Motor neuron (in vitro differentiated cells): ENCODE results near the gene BHLHE23. TPM values are rescaled to one million over a fixed set of nuclear protein-coding genes. Genes with fewer than 3 reads are reported as not detected.

Experiments
- ATAC-seq, 8 experiments: fragments of 200-7000 bp; cut with Tn5 transposase; replicated peaks in 6 of 8; 2 replicates each; pipeline ENCODE4 v1.8.0; 2021; ENCODE audit warnings: mild to moderate bottlenecking in 8 of 8, moderate library complexity in 8 of 8
- H3K27ac ChIP-seq, 2 donors: fragments of 250-450 bp; sonication (Bioruptor Pico); 2 replicates each; pipeline ENCODE4 v1.9.0; 2021; ENCODE audit warnings: antibody characterized with exemption in 2 of 2, mild to moderate bottlenecking in 2 of 2, moderate library complexity in 1 of 2
- H3K4me1 ChIP-seq, 2 donors: fragments of 250-450 bp; sonication (Bioruptor Pico); replicated peaks in 1 of 2; 2 replicates each; pipeline ENCODE4 v1.6.1; 2021; ENCODE audit warnings: antibody characterized with exemption in 2 of 2, mild to moderate bottlenecking in 2 of 2, moderate library complexity in 1 of 2
- H3K4me3 ChIP-seq, 5 donors: fragments of 250-450 bp; sonication (Bioruptor Pico); 2 replicates each; pipeline ENCODE4 v1.9.0; 2021; ENCODE audit warnings: antibody characterized with exemption in 5 of 5, mild to moderate bottlenecking in 5 of 5, moderate library complexity in 4 of 5
- whole genome bisulfite sequencing, 10 experiments: fragments of 450-650 bp; shearing (Covaris generic); methylation state at CpG; one replicate each; pipeline ENCODE4 v1.0.0; 2022; 5-methylcytosine and 5-hydroxymethylcytosine counted together
- in situ Hi-C, 9 experiments: fragments of 400-800 bp; cut with MboI; loops; one replicate each; pipeline ENCODE4 v1.15.0; 2021; ENCODE audit warnings: low sequenced_read_pairs in 9 of 9, low pct_unique_long_range_greater_than_20kb in 2 of 9; ENCODE audit not compliant: unreplicated experiment in 9 of 9
- total RNA-seq, 8 experiments: library from RNA; unstranded; fragments of 300-600 nt; gene quantifications; 2 replicates each; pipeline versions ENCODE4 v1.2.3 to v1.2.4, GENCODE V29; 2022

Gene BHLHE23
- total RNA-seq, 8 experiments from 2014 or later, result 0.21 to 0.52 (median 0.22) TPM; not detected in 5

DNA sequence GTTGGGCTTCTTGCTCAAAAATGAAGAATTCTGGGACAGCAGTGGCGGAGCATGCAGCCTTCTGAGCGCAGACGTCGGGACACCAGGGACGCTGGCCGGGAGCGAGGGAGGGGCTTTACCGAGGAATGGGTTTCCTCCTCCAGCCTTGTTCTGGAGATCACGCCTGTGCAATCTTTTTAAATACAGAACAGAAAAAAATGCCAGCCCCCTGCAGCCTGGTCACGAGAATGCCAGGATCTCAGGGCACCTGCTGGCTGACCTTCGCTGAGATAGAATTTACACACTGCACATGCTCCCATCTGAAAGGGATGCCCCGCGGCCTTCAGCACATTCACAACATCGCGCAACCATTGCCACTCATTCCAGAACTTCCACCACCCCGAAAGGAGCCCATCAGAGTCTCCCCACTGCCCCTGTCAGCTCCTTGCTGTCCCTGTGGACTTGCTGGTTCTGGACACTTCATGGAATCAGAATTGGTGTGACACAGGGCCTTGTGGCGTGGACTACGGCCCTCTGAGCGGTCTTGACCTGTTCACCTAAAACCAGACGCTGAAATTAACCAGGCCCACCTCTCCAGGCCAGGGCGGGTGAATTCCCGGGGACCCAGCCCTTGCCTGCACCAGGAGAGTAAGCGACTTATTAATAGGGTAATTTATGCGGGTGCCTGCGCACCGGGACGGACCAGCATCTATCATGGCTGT, 20.6 kb upstream of the BHLHE23 start:
- 43 to 100% (median 64%) methylated on average over 1 to 16 of the region's 27 CpGs; no CpG with 5 or more reads in 2 of the 10 experiments for WGBS, 10 experiments
- H3K4me3 ChIP-seq, result no peak overlapping the region
- peaks cover 35 to 67% of the 10 kb centered on the region in 2 donors for H3K4me1 ChIP-seq
- H3K27ac ChIP-seq, result no peak overlapping the region
- in situ Hi-C loops, result no loop called here
- peak in 1 of 8 experiments; percentile 53 for ATAC-seq

DNA sequence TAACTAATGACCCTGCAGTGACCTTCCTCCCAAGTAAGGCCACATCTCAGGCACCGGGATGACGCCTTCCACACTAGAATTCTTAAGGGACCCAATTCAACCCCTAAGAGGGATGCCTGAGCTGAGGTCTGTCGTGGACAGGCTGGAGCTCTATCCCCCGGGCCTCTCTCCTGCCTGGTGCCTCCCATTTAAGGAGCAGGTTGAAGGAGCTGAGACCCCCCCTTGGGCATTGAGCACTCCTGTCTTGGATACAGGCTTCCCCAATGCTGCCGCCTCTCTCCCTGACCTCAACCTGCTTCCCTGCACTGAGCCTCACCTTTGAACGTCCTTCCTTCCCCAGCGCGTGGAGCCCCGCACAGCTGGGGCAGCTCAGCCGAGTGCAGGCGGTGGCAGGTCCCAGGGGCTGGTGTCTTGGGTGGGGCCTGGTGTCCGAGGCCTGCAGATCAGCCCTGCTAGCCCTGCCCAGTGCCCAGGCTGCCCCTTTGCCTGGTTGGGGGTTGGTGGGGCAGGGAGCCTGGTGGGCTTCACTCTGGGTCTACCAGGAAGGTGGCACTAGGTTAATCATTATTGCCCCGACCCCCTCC, 19.9 kb upstream of the BHLHE23 start:
- WGBS, 10 experiments, result 20 to 100% (median 80%) methylated on average over 1 to 5 of the region's 13 CpGs; no CpG with 5 or more reads in 3 of the 10 experiments
- Histone ChIP-seq H3K27ac (no peak overlapping the region), H3K4me1 (peaks cover 35 to 70% of the 10 kb centered on the region in 2 donors), H3K4me3 (no peak overlapping the region)
- no peak for ATAC-seq
- in situ Hi-C loops, result no loop called here

DNA sequence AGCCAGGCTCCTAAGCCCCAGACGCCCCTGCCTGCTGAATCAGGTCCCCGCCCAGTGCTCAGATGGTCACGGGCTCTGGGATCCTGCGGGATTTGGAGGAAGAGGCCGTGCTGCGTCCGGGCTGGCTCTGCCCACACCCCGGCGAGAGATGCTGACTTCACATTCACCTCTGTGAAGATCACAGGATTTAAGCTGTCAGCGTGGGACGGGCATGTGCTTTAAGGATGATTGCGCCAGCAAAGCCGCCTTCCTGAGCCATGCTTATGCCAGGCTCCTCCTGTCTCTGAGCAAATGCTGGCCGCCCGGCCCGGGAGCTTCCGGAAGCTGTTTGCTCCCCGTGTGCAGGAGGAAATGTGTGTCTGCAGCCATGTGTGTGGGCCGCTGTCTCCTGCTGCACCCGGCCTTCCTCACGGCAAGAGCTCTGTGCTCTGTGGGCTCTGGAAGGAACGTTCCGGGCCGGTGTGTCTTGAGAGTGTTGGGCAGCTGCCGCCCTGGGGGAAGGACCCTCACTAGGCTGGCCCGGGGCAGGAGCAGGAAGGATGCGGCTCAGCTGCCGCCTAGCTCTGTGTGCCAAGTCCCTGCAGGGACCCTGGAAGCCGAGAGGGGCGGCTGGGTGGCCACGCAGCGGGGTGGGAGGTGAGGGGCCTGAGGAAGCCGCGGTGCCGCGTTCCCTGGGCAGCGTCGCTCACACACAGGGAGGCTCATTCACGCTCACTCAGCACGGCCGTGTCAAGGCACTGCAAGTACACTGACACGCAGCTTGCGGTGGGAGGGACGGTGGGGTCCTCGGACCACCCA, 19.0 kb upstream of the BHLHE23 start:
- peaks cover 35 to 71% of the 10 kb centered on the region in 2 donors for H3K4me1 ChIP-seq
- H3K4me3 ChIP-seq, result no peak overlapping the region
- ATAC-seq, result peak in 4 of 8 experiments; percentile 4 to 89 (median 86)
- WGBS, 10 experiments, result 0 to 53% (median 4%) methylated on average over 2 to 7 of the region's 45 CpGs; no CpG with 5 or more reads in 6 of the 10 experiments
- in situ Hi-C loops, result no loop called here
- H3K27ac ChIP-seq, result no peak overlapping the region

DNA sequence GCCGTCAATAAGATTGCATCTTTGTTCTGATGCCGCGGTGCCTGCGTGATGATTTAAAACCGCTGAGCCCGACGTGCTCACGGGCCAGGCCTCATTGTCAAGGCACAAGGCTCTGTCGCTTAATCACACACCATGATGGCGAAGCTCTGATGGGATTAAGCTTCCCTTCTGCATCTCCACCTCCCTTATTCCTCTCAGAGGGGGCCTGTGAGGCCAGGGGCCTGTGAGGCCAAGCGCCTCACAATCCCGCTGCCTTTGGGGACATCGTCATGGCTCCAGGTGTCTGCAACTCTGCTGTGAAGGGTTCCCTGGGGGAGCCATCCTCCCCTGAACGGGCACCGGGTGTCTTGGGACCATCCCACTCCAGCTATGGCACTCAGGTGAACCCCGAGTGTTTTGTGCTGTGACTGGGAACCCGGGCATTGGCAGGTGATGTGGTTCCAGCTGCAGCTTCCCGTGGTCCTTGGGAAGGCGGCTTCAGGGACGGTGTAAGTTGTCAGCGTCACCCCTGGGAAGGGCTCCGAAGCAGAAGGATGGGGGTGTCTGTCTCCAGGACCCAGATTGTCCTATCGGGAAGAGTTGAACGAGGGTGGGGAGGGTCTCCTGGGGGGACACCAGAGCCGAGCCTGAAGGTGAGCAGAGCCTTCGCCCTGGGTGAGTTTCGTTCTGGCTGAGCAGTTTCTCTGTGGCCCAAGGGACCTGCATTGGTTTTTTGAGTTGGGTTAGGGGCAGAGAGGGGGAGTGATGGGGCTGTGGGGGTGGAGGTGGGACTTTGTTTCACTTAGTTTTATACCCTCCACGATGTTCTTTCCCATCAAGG, 18.0 kb upstream of the BHLHE23 start:
- in situ Hi-C loops, result no loop called here

DNA sequence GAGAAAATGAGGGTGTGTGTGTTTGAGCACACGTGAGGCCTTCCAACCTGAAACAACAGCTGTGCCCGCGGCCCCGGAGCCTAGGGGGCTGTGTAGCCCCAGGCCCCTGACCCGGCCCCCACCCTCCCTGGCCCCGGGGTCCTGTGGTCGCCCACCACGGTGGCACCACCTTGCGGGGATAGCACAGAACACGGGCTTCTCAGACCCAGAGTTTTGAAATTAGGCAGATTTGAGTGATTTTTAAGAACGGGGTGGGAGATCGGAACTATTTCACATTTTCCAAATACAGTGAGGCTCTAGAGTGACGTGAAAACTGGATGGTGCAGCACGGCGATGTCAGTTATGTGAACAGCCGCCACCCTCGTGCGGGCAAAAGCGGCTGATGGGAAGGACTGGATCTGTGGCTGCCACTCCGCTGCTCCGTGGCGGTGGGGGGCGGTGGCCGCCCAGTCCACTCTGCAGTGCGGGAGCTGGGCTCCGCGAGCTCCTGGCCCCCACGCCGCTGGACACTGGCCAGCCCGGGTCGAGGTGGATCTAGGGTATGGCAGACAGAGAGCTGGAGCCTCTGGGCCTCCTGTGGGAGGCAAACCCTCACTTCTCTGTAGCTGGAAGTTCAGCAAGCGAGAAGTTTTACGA, 17.3 kb upstream of the BHLHE23 start:
- ATAC-seq, result peak in 1 of 8 experiments; percentile 5
- Histone ChIP-seq H3K27ac (no peak overlapping the region), H3K4me1 (peaks cover 23 to 58% of the 10 kb centered on the region in 2 donors), H3K4me3 (no peak overlapping the region)
- in situ Hi-C loops, result no loop called here
- 38 to 90% (median 78%) methylated on average over 1 to 9 of the region's 33 CpGs; no CpG with 5 or more reads in 3 of the 10 experiments for WGBS, 10 experiments

More for the DNA sequence above, 18.0 kb upstream of the BHLHE23 start:
- ATAC-seq, result no peak
- no peak overlapping the region for H3K4me3 ChIP-seq
- H3K27ac ChIP-seq, result no peak overlapping the region
- peaks cover 28 to 64% of the 10 kb centered on the region in 2 donors for H3K4me1 ChIP-seq
- WGBS, 10 experiments, result 20 to 80% (median 43%) methylated on average over 1 to 14 of the region's 28 CpGs; no CpG with 5 or more reads in 3 of the 10 experiments

DNA sequence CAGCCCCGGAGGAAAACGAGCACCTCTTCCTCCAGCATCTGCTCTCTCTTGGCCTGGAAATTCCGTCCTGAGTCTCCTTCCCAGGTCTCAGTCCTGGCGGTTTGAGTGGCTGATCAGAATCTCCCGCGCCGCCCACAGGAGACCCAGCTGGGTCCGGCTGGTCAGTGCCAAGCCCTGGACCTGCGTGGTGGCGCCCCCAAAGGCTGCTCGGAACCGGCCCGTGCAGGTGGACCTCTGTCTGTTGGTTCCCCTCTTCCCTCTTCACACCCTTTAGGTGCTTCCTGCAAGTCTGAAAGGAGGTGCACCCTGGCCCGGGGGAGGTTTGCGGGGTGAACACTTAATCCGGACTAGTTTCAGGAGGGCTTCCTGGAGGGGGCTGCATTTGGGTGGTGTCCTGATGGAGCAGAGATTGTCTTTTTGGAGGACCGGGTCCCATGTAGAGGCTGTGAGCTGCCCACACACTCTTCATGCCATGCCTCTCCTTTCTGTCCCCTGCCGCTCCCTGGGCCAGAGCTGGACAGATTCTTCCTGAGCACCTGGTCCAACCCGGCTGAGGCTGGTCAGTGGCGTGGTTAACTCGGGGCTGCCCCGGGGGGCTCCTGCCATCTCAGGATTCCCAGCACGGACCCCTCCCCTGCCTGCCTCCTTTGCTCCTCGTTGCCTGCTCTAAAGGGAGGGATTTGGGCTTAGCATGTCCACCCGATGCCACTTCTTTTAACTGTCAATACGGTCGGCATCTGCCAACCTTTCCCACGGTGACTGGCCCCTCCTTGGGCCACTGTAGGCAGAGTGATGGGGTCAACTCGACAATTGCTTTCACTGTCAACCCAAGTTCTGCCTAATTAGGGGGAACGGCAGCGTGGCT, 16.5 kb upstream of the BHLHE23 start:
- ATAC-seq, result no peak
- no peak overlapping the region for H3K27ac ChIP-seq
- in situ Hi-C loops, result no loop called here
- 43 to 86% (median 50%) methylated on average over 4 to 12 of the region's 31 CpGs; no CpG with 5 or more reads in 5 of the 10 experiments for WGBS, 10 experiments
- peaks cover 20 to 54% of the 10 kb centered on the region in 2 donors for H3K4me1 ChIP-seq
- H3K4me3 ChIP-seq, result no peak overlapping the region

DNA sequence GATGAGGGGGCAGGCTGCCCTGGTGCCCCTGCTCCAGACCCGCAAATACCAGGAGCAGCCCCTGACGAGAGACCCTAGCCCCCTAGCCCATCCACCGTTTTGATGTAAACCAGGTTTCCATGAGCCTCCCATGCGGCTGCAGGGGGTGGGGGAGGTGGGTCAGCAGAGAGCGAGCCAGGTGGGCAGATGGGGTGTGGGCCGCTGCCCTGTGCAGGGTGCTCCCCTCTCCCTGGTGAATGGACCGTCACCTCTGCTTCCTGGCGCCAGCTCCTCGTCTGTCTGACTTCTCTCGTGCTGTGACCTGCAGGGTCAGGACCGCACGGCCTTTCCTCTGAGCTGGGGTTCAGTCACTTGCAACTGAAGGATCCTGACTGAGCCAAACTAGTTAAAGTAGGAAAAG, 15.7 kb upstream of the BHLHE23 start:
- Histone ChIP-seq H3K4me3 (no peak overlapping the region), H3K4me1 (peaks cover 15 to 49% of the 10 kb centered on the region in 2 donors), H3K27ac (no peak overlapping the region)
- 33 to 94% (median 53%) methylated on average over 1 to 4 of the region's 12 CpGs; no CpG with 5 or more reads in 6 of the 10 experiments for WGBS, 10 experiments
- no peak for ATAC-seq
- in situ Hi-C loops, result no loop called here

DNA sequence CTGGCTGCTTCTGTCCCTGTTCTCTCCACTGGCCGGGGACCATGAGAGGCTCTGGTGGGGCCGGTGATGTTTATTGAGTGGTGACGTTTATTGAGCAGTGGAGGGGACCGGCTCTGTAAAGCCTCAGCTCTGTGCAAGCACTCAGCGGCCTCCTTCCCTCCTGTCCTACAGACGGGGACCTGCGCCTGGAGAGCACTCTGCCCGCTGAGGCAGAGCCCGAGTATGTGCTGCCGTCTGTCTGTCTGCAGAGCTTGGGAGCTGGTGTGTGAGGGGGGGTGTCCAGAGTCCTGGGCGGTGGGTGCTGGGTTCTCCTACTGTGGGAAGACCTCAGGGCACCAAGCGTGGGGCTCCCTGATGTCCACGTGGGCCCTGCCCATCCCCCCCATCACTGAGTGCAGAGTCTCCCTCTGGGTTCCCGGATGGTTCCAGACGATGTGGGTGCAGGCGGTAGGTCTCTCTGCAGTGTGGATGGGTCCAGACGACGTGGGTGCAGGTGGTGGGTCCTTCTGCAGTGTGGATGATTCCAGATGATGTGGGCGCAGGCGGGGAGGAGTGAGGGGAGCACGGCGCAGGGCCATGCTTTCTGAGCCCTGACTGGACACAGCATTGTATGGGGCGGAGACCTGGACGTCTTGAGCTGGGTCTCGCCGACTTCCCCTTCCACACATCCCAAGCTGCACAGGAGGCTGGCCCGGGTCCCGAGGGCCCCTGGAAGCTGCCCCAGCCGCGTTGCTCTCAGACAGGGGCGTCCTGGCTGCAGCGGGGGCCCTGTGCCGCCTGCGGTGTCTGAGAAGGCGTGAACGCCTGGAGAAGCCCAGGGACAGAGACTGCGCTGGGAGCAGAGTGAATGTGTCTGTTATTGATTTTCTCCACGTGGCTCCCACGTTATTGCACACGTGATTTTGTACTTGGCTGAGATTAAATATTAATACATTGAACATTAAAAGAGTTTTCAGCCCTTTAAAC, 14.9 kb upstream of the BHLHE23 start:
- Histone ChIP-seq H3K4me3 (no peak overlapping the region), H3K4me1 (peaks cover 14 to 49% of the 10 kb centered on the region in 2 donors), H3K27ac (no peak overlapping the region)
- in situ Hi-C loops, result no loop called here
- 0 to 81% (median 35%) methylated on average over 1 to 14 of the region's 40 CpGs; no CpG with 5 or more reads in 2 of the 10 experiments for WGBS, 10 experiments
- peak in 6 of 8 experiments; percentile 17 to 48 (median 34) for ATAC-seq

DNA sequence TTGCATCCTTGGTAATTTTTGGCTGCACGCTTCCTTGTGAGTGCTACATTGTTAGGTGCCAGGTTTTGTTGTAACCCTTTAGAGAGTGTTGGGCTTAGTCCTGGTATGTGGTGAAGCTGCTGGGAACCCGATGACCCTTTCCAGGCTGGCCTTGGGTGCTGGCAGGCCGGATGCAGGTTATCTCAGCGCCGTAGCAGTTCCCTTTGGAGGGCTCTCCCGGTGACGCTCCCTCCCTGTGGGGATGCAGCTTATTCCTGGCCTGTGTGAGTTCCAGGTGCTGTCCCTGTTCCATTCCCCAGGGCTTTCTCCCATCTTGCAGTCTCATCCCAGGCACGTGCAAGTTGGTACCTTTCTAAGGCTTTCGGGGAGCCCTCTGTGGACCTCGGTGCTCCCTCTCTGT, 13.9 kb upstream of the BHLHE23 start:
- in situ Hi-C loops, result no loop called here
- Histone ChIP-seq H3K4me1 (peaks cover 19 to 52% of the 10 kb centered on the region in 2 donors), H3K4me3 (no peak overlapping the region), H3K27ac (no peak overlapping the region)
- ATAC-seq, result no peak
- WGBS, 10 experiments, result 40 to 100% (median 84%) methylated on average over 1 to 6 of the region's 10 CpGs; no CpG with 5 or more reads in 3 of the 10 experiments

DNA sequence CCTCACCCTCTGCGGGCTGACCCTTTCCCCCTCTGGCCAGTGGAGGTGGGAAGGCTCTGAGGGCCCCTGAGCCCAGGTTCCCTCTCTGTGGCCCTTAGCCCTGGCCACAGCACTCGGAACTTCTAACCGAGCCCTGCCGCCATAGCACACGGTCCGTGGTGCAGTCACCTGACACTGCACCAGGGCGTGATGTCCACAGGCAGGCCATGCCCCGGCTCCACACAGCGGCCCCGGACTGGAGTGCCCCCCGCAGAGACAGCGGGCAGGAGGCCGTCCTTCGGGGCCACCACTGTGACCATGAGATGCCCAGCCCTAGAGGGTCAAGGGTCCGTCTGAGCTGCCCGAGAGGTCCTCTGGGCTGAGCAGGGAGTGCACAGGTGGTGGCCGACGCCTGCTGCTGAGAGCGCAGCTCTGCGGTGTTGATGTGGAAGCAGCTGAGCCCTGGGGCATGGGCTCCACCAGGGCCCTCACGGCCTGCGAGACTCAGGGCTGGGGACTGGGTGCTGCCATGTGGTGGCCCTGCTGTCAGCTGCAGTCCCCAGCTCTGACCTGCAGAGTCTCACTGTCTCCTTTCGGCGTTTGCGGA, 11.2 kb upstream of the BHLHE23 start:
- peaks cover 14 to 41% of the 10 kb centered on the region in 2 donors for H3K4me1 ChIP-seq
- in situ Hi-C loops, result no loop called here
- H3K4me3 ChIP-seq, result no peak overlapping the region
- no peak overlapping the region for H3K27ac ChIP-seq
- no peak for ATAC-seq
- WGBS, 10 experiments, result 100% methylated on average over 1 of the region's 25 CpGs; no CpG with 5 or more reads in 9 of the 10 experiments
